ENCODE data around the gene MCEMP1. TPM values are rescaled to one million over a fixed set of nuclear protein-coding genes. Genes with fewer than 3 reads are reported as not detected.

The MCEMP1 gene
- polyA plus RNA-seq, 2 of the 4 experiments (the other 2 are of a cell fraction) = 0.17 TPM; not detected in 1

GRCh38 chr19:7642295-7643030 is 34.4 kb upstream of the MCEMP1 start:
- no peak for TF ChIP-seq MYC (IDR thresholded peaks at IDR 0.05; ENCODE audit: borderline replicate concordance, low read length)
- no peak for TF ChIP-seq NPAS2 (CRISPR knock-in tag; IDR thresholded peaks at IDR 0.05; ENCODE audit: borderline replicate concordance)
- no peak for TF ChIP-seq FOSL2 (IDR thresholded peaks at IDR 0.05)
- TF ChIP-seq FOSL2 (CRISPR knock-in tag; IDR thresholded peaks at IDR 0.05) = no peak
- no peak for TF ChIP-seq JUN (IDR thresholded peaks at IDR 0.05)
- TF ChIP-seq, protein P1, sequence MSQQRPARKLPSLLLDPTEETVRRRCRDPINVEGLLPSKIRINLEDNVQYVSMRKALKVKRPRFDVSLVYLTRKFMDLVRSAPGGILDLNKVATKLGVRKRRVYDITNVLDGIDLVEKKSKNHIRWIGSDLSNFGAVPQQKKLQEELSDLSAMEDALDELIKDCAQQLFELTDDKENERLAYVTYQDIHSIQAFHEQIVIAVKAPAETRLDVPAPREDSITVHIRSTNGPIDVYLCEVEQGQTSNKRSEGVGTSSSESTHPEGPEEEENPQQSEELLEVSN (IDR thresholded peaks at IDR 0.05; ENCODE audit: borderline replicate concordance, low read depth) = no peak
- TF ChIP-seq KDM5A (IDR thresholded peaks at IDR 0.05) = no peak
- TF ChIP-seq RNF2 (IDR thresholded peaks at IDR 0.05; ENCODE audit: borderline replicate concordance, low read depth) = no peak
- TF ChIP-seq CTCF (IDR thresholded peaks at IDR 0.05) = no peak
- no peak for TF ChIP-seq SREBF2 (IDR thresholded peaks at IDR 0.05)
- TF ChIP-seq JUNB (IDR thresholded peaks at IDR 0.05) = no peak
- TF ChIP-seq CBX8 (IDR thresholded peaks at IDR 0.05) = no peak
- TF ChIP-seq ESRRA (IDR thresholded peaks at IDR 0.05; ENCODE audit: borderline replicate concordance, low read length) = no peak
- TF ChIP-seq, protein P2, sequence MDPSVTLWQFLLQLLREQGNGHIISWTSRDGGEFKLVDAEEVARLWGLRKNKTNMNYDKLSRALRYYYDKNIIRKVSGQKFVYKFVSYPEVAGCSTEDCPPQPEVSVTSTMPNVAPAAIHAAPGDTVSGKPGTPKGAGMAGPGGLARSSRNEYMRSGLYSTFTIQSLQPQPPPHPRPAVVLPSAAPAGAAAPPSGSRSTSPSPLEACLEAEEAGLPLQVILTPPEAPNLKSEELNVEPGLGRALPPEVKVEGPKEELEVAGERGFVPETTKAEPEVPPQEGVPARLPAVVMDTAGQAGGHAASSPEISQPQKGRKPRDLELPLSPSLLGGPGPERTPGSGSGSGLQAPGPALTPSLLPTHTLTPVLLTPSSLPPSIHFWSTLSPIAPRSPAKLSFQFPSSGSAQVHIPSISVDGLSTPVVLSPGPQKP (IDR thresholded peaks at IDR 0.05; ENCODE audit: low read depth, low read length) = no peak
- no peak for TF ChIP-seq PBX3 (IDR thresholded peaks at IDR 0.05)
- TF ChIP-seq, protein P3, sequence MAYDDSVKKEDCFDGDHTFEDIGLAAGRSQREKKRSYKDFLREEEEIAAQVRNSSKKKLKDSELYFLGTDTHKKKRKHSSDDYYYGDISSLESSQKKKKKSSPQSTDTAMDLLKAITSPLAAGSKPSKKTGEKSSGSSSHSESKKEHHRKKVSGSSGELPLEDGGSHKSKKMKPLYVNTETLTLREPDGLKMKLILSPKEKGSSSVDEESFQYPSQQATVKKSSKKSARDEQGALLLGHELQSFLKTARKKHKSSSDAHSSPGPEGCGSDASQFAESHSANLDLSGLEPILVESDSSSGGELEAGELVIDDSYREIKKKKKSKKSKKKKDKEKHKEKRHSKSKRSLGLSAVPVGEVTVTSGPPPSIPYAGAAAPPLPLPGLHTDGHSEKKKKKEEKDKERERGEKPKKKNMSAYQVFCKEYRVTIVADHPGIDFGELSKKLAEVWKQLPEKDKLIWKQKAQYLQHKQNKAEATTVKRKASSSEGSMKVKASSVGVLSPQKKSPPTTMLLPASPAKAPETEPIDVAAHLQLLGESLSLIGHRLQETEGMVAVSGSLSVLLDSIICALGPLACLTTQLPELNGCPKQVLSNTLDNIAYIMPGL (CRISPR knock-in tag; IDR thresholded peaks at IDR 0.05; ENCODE audit: borderline replicate concordance) = no peak
- no peak for TF ChIP-seq MAX (IDR thresholded peaks at IDR 0.05)
- Histone ChIP-seq H3K4me3 (no peak overlapping the region), H3K4me1 (no peaks in the 10 kb centered on the region), H3K4me2 (no peak overlapping the region), H3K27ac (no peak overlapping the region), H3K9me3 (no peaks in the 10 kb centered on the region)
- WGBS (ENCODE audit: missing lambda C conversion rate) = 95% methylated on average over 23 of the region's 27 CpGs
- POLR2A ChIA-PET = no interaction called here
- ATAC-seq = no peak
- no peak for FAIRE-seq
- CTCF ChIA-PET = interaction anchor here (0.9 to 1.9 kb wide), 4 partner anchors 9 to 37 kb away, joined by 3 to 9 read pairs (median 4); no protein-coding TSS in a partner anchor
- no peak for DNase-seq (ENCODE audit: low read depth in 1 of 2, low spot score in 1 of 2)

DNA sequence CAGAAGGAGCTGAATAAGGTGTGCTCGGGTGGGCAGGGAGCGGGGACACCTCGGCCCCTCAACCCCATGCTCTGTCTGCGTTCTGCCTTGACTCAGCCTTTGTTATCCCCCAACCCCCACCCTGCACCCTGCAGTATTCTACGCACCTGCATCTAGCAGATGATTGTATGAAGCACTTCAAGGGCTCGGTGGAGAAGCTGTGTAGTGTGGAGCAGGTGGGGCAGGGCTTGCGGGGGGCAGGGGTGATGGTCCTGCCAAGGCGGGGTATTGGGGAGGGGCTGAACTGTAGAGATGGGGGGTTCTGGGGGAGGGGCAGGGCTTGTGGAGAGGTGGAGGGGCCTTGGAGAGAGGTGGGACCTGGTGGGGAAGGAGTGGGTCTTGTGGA is 33.9 kb upstream of the MCEMP1 start:
- H3K4me3 ChIP-seq = no peak overlapping the region
- ATAC-seq = no peak
- no peaks in the 10 kb centered on the region for H3K4me1 ChIP-seq
- ChIA-PET CTCF (interaction anchor here (1.7 to 1.9 kb wide), 3 partner anchors 8 to 36 kb away, joined by 3 to 9 read pairs (median 5); no protein-coding TSS in a partner anchor), POLR2A (no interaction called here)
- H3K4me2 ChIP-seq = no peak overlapping the region
- WGBS (ENCODE audit: missing lambda C conversion rate) = 100% methylated on average over 4 of the region's 8 CpGs
- no peak for DNase-seq (ENCODE audit: low read depth in 1 of 2, low spot score in 1 of 2)
- no peak for FAIRE-seq
- H3K27ac ChIP-seq = no peak overlapping the region
- no peaks in the 10 kb centered on the region for H3K9me3 ChIP-seq
- TF ChIP-seq, protein P2 (IDR thresholded peaks at IDR 0.05; ENCODE audit: low read depth, low read length) = no peak
- no peak for TF ChIP-seq EHF (CRISPR knock-in tag; IDR thresholded peaks at IDR 0.05)
- TF ChIP-seq CTCF (IDR thresholded peaks at IDR 0.05) = no peak
- no peak for TF ChIP-seq NR3C1 (IDR thresholded peaks at IDR 0.05)
- TF ChIP-seq RNF2 (IDR thresholded peaks at IDR 0.05; ENCODE audit: borderline replicate concordance, low read depth) = no peak
- no peak for TF ChIP-seq ZSCAN20 (CRISPR knock-in tag; IDR thresholded peaks at IDR 0.05)
- no peak for TF ChIP-seq FOSL2 (IDR thresholded peaks at IDR 0.05)
- no peak for TF ChIP-seq FOSL2 (CRISPR knock-in tag; IDR thresholded peaks at IDR 0.05)
- no peak for TF ChIP-seq RAD21 (conservative IDR thresholded peaks at IDR 0.05 in 1 of 2, IDR thresholded peaks at IDR 0.05 in 1 of 2)
- TF ChIP-seq CBX2 (IDR thresholded peaks at IDR 0.05; ENCODE audit: borderline replicate concordance, low read depth) = no peak
- TF ChIP-seq JUN (IDR thresholded peaks at IDR 0.05) = no peak
- TF ChIP-seq, protein P4, sequence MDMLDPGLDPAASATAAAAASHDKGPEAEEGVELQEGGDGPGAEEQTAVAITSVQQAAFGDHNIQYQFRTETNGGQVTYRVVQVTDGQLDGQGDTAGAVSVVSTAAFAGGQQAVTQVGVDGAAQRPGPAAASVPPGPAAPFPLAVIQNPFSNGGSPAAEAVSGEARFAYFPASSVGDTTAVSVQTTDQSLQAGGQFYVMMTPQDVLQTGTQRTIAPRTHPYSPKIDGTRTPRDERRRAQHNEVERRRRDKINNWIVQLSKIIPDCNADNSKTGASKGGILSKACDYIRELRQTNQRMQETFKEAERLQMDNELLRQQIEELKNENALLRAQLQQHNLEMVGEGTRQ (IDR thresholded peaks at IDR 0.05) = no peak
- no peak for TF ChIP-seq CHD4 (IDR thresholded peaks at IDR 0.05; ENCODE audit: borderline replicate concordance)
